ENCODE results near the gene HMCN1.

DNA sequence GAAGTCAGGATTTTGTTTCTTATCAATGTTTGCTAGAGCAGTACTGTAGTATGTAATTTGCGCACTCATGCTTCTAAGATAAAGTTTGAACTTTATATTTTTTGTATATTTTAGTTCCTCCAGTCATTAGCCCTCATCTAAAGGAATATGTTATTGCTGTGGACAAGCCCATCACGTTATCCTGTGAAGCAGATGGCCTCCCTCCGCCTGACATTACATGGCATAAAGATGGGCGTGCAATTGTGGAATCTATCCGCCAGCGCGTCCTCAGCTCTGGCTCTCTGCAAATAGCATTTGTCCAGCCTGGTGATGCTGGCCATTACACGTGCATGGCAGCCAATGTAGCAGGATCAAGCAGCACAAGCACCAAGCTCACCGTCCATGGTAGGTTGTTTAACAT lies 388.6 kb downstream of the HMCN1 start:
- TF ChIP-seq ZFP3 (CRISPR knock-in tag; IDR thresholded peaks at IDR 0.05) (no peak), RARB (CRISPR knock-in tag; IDR thresholded peaks at IDR 0.05) (no peak), PPARA (CRISPR knock-in tag; IDR thresholded peaks at IDR 0.05; ENCODE audit: borderline replicate concordance) (no peak), TOX (CRISPR knock-in tag; IDR thresholded peaks at IDR 0.05; ENCODE audit: borderline replicate concordance) (no peak), ARNTL (CRISPR knock-in tag; IDR thresholded peaks at IDR 0.05; ENCODE audit: borderline replicate concordance, low read depth) (no peak), TCF4 (CRISPR knock-in tag; IDR thresholded peaks at IDR 0.05; ENCODE audit: borderline replicate concordance) (no peak), ZNF70 (CRISPR knock-in tag; IDR thresholded peaks at IDR 0.05) (no peak), ZC3H10 (CRISPR knock-in tag; IDR thresholded peaks at IDR 0.05) (no peak), ESRRG (CRISPR knock-in tag; IDR thresholded peaks at IDR 0.05) (no peak), ZFP30 (CRISPR knock-in tag; IDR thresholded peaks at IDR 0.05) (no peak), BACH2 (CRISPR knock-in tag; IDR thresholded peaks at IDR 0.05; ENCODE audit: borderline replicate concordance) (no peak)
- TF ChIP-seq, protein P1, sequence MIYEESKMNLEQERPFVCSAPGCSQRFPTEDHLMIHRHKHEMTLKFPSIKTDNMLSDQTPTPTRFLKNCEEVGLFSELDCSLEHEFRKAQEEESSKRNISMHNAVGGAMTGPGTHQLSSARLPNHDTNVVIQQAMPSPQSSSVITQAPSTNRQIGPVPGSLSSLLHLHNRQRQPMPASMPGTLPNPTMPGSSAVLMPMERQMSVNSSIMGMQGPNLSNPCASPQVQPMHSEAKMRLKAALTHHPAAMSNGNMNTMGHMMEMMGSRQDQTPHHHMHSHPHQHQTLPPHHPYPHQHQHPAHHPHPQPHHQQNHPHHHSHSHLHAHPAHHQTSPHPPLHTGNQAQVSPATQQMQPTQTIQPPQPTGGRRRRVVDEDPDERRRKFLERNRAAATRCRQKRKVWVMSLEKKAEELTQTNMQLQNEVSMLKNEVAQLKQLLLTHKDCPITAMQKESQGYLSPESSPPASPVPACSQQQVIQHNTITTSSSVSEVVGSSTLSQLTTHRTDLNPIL (CRISPR knock-in tag; IDR thresholded peaks at IDR 0.05; ENCODE audit: low read depth), result no peak
- TF ChIP-seq, protein P2, sequence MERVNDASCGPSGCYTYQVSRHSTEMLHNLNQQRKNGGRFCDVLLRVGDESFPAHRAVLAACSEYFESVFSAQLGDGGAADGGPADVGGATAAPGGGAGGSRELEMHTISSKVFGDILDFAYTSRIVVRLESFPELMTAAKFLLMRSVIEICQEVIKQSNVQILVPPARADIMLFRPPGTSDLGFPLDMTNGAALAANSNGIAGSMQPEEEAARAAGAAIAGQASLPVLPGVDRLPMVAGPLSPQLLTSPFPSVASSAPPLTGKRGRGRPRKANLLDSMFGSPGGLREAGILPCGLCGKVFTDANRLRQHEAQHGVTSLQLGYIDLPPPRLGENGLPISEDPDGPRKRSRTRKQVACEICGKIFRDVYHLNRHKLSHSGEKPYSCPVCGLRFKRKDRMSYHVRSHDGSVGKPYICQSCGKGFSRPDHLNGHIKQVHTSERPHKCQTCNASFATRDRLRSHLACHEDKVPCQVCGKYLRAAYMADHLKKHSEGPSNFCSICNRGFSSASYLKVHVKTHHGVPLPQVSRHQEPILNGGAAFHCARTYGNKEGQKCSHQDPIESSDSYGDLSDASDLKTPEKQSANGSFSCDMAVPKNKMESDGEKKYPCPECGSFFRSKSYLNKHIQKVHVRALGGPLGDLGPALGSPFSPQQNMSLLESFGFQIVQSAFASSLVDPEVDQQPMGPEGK (CRISPR knock-in tag; IDR thresholded peaks at IDR 0.05; ENCODE audit: borderline replicate concordance), result no peak
- TF ChIP-seq, protein P3, sequence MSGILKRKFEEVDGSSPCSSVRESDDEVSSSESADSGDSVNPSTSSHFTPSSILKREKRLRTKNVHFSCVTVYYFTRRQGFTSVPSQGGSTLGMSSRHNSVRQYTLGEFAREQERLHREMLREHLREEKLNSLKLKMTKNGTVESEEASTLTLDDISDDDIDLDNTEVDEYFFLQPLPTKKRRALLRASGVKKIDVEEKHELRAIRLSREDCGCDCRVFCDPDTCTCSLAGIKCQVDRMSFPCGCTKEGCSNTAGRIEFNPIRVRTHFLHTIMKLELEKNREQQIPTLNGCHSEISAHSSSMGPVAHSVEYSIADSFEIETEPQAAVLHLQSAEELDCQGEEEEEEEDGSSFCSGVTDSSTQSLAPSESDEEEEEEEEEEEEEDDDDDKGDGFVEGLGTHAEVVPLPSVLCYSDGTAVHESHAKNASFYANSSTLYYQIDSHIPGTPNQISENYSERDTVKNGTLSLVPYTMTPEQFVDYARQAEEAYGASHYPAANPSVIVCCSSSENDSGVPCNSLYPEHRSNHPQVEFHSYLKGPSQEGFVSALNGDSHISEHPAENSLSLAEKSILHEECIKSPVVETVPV (CRISPR knock-in tag; IDR thresholded peaks at IDR 0.05), result no peak
